T-helper 22 cell (primary cell): ENCODE data around the gene WASHC1.
"Not testable (repeated sequence)": the region's sequence is repeated elsewhere in the genome, so short reads cannot be mapped to it uniquely, and the experiment has no call there.

Experiments used
- DNase-seq: peaks from one replicate; pipeline ENCODE4 v3.0.0-alpha.2; 2020; ENCODE audit warnings: low read depth

WASHC1 gene

DNA sequence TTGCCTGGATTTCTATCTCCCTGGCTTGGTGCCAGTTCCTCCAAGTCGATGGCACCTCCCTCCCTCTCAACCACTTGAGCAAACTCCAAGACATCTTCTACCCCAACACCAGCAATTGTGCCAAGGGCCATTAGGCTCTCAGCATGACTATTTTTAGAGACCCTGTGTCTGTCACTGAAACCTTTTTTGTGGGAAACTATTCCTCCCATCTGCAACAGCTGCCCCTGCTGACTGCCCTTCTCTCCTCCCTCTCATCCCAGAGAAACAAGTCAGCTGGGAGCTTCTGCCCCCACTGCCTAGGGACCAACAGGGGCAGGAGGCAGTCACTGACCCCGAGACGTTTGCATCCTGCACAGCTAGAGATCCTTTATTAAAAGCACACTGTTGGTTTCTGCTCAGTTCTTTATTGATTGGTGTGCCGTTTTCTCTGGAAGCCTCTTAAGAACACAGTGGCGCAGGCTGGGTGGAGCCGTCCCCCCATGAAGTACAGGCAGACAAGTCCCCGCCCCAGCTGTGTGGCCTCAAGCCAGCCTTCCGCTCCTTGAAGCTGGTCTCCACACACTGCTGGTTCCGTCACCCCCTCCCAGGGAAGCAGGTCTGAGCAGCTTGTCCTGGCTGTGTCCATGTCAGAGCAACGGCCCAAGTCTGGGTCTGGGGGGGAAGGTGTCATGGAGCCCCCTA is 15.0 kb downstream of the WASHC1 start:
- DNase-seq, result not testable (repeated sequence)

DNA sequence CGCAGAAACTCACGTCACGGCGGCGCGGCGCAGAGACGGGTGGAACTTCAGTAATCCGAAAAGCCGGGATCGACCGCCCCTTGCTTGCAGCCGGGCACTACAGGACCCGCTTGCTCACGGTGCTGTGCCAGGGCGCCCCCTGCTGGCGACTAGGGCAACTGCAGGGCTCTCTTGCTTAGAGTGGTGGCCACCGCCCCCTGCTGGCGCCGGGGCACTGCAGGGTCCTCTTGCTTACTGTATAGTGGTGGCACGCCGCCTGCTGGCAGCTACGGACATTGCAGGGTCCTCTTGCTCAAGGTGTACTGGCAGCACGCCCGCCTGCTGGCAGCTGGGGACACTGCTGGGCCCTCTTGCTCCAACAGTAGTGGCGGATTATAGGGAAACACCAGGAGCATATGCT is 18.1 kb downstream of the WASHC1 start:
- DNase-seq, result peak; percentile 43

- DNase-seq, result peak; percentile 4
Measured at GRCh38 chr9:10653-11053, 18.6 kb downstream of the WASHC1 start.

- DNase-seq, result not testable (repeated sequence)
Measured at GRCh38 chr9:10207-10606, 19.0 kb downstream of the WASHC1 start.
